ENCODE results near the gene C1R.
A peak's percentile ranks its signal among the peaks of the same experiment; 100 is the strongest.

Gene C1R

GRCh38 chr12:7134396-7135166 is 42.3 kb upstream of the C1R start:
- DNase-seq (ENCODE audit: low read depth) = no peak
- no peak overlapping the region for H3K4me3 ChIP-seq (ENCODE audit: control insufficient read depth, low read depth, low read length)
- no peak for TF ChIP-seq CTCF (IDR thresholded peaks at IDR 0.05; ENCODE audit: control insufficient read depth, insufficient read depth, low read depth, low read length, missing control alignments)

- no peak for DNase-seq (ENCODE audit: low read depth)
- H3K4me3 ChIP-seq (ENCODE audit: control insufficient read depth, low read depth, low read length) = no peak overlapping the region
- no peak for TF ChIP-seq CTCF (IDR thresholded peaks at IDR 0.05; ENCODE audit: control insufficient read depth, insufficient read depth, low read depth, low read length, missing control alignments)
These were observed 39.2 kb upstream of the C1R start for GRCh38 chr12:7131502-7131866.

GRCh38 chr12:7130701-7131501 is 38.7 kb upstream of the C1R start:
- peak overlapping the region; percentile 56 for H3K4me3 ChIP-seq (ENCODE audit: control insufficient read depth, low read depth, low read length)
- DNase-seq (ENCODE audit: low read depth) = no peak
- TF ChIP-seq CTCF (IDR thresholded peaks at IDR 0.05; ENCODE audit: control insufficient read depth, insufficient read depth, low read depth, low read length, missing control alignments) = no peak

GRCh38 chr12:7129872-7130691 is 37.8 kb upstream of the C1R start, which contains the start of gene CLSTN3:
Gene CLSTN3, plus strand, starts transcription at chr12:7130371. Its CDS starts 278 bp downstream, at chr12:7130649.
- DNase-seq (ENCODE audit: low read depth) = no peak
- H3K4me3 ChIP-seq (ENCODE audit: control insufficient read depth, low read depth, low read length) = peak within 1 kb of the TSS; percentile 56
- no peak for TF ChIP-seq CTCF (IDR thresholded peaks at IDR 0.05; ENCODE audit: control insufficient read depth, insufficient read depth, low read depth, low read length, missing control alignments)

GRCh38 chr12:7129287-7129871 is 37.1 kb upstream of the C1R start:
- H3K4me3 ChIP-seq (ENCODE audit: control insufficient read depth, low read depth, low read length) = peak overlapping the region; percentile 56
- DNase-seq (ENCODE audit: low read depth) = no peak
- no peak for TF ChIP-seq CTCF (IDR thresholded peaks at IDR 0.05; ENCODE audit: control insufficient read depth, insufficient read depth, low read depth, low read length, missing control alignments)

Measured in AG09309 (cell line).